Ovary (tissue), 9 donors: ENCODE measurements around the gene NPAS2. TPM values are rescaled to one million over a fixed set of nuclear protein-coding genes. Genes with fewer than 3 reads are reported as not detected.

ENCODE experiments used
- DNase-seq, 5 donors: peaks; one replicate each; pipeline ENCODE4 v3.0.0-alpha.2; 2019 to 2020
- H3K27ac ChIP-seq, 2 donors: fragments of 200-600 bp; one replicate each; pipeline versions ENCODE4 v1.5.1 to v1.8.0; 2019 to 2022
- H3K27me3 ChIP-seq: fragments of 200-600 bp; one replicate; pipeline ENCODE4 v1.8.0; 2022
- H3K36me3 ChIP-seq: fragments of 200-600 bp; sonication (generic); one replicate; pipeline ENCODE4 v1.5.1; 2019
- H3K4me1 ChIP-seq: one replicate; pipeline ENCODE4 v1.8.1; 2013; ENCODE audit warnings: mild to moderate bottlenecking, moderate library complexity; ENCODE audit not compliant: insufficient read depth
- H3K4me3 ChIP-seq: fragments of 200-600 bp; sonication (generic); one replicate; pipeline ENCODE4 v1.5.1; 2017
- H3K9me3 ChIP-seq, 2 donors: fragments of 200-600 bp in 1 of 2; sonication (generic) in 1 of 2; one replicate each; pipeline versions ENCODE4 v1.5.1 to v1.8.1; 2013 to 2019; ENCODE audit warnings: mild to moderate bottlenecking in 1 of 2, moderate library complexity in 1 of 2
- EP300 ChIP-seq: sonication (generic); formaldehyde crosslinking; IDR thresholded peaks from one replicate; pipeline ENCODE4 v1.6.1; 2017; ENCODE audit warnings: antibody characterized with exemption
- POLR2A ChIP-seq: fragments of 450-650 bp; IDR thresholded peaks from one replicate; pipeline ENCODE4 v1.6.1; 2017; ENCODE audit warnings: antibody characterized with exemption, mild to moderate bottlenecking, moderate library complexity
- WGBS, 3 donors: extraction: QIAGEN DNeasy Blood & Tissue Kit in 1 of 3; methylation state at CpG; one replicate each; pipeline versions ENCODE4 v1.1.5 to v1.1.7; 2013 to 2017; 5-methylcytosine and 5-hydroxymethylcytosine counted together
- intact Hi-C, 4 donors: fragments of 100-400 bp; cut with DNase I; formaldehyde crosslinking; loops; one replicate each; pipeline versions ENCODE4 v1.11.0 to v1.15.1; 2022 to 2023
- polyA plus RNA-seq, 2 donors: library from polyadenylated mRNA; stranded (reverse); fragments of 200-250 nt in 1 of 2; fragments of 350-450 nt in 1 of 2; fragmentation: Illumina TruSeq in 1 of 2; extraction: RNeasy Lipid Tissue Mini Kit (QIAGEN cat#74804) in 1 of 2; gene quantifications; one replicate each; pipeline ENCODE4 v1.2.3, GENCODE V29; 2013 to 2014
- total RNA-seq, 7 donors: library from RNA; depleted of rRNA in 2 of 7; stranded (reverse); fragments of >200 nt in 2 of 7; fragmentation: NEBNext Ultra II Directional in 3 of 7; extraction: Animal tissue kit (Norgen Biotek cat#: 25700) in 3 of 7; gene quantifications; one replicate each; pipeline versions ENCODE4 v1.1.0 to v1.2.4, GENCODE V29; 2016 to 2023
- TF ChIP-seq, protein P1 (sequence below), 3 donors: fragments of 450-650 bp in 2 of 3; fragments of 200-600 bp in 1 of 3; IDR thresholded peaks; one replicate each; pipeline versions ENCODE4 v1.5.1 to v1.8.0; 2016 to 2022; ENCODE audit warnings: antibody characterized with exemption in 3 of 3, mild to moderate bottlenecking in 1 of 3
- donor health status: DM: no; HTN: no; CAD: no; lungs with moderate emphysema.
- donor health status: DM: no; HTN: no; CAD: no.
- donor health status: Bipolar disorder and iron deficiency.
- donor health status: DM: yes; HTN: yes; CAD: no.
- donor health status: DM: no; HTN: no; CAD: no.
- donor health status: DM: yes; HTN: yes; CAD: no.

Gene NPAS2
- total and polyA plus RNA-seq, 9 donors = 1.6 to 20.6 (median 7.3) TPM

GRCh38 chr2:100840519-100840918 lies 20.6 kb downstream of the NPAS2 start:
- intact Hi-C loops = no loop called here
- WGBS, 3 donors = 72 to 84% (median 83%) methylated on average over 7 of the region's 7 CpGs

DNA sequence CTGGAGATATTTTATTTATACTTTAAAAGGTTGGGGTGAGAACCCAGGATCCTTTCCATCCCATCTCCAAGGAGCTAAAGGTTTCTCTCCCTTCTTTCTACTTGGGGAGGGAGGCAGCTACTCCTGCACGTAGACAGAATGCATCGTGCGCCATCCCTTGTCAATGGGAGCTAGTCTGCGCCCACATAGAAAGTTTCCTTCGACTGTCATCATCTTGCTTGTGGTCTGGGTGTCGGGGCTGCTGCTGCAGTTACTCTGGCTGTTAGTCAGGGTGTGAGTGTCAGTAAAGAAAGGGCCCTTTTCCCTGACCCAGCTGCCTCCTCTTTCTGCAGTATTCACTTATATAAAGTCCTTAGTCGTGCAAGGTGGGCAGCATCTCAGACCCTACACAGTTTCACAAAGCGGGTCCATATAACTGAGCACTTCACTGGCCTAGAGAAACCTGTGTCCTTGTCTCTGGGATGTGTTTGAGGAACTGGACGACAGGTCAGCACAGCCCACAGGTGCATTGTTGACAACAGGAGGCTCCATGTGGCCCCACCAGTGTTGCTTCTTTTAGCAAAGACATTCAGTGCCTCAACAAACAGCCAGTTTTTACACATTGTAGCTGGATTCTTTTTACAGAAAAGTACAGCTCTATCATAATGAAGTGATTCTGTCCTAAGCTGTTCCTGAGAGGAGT lies 22.4 kb downstream of the NPAS2 start:
- H3K27ac ChIP-seq = no peak overlapping the region
- no peak for TF ChIP-seq POLR2A
- TF ChIP-seq EP300 = no peak
- TF ChIP-seq, protein P1, sequence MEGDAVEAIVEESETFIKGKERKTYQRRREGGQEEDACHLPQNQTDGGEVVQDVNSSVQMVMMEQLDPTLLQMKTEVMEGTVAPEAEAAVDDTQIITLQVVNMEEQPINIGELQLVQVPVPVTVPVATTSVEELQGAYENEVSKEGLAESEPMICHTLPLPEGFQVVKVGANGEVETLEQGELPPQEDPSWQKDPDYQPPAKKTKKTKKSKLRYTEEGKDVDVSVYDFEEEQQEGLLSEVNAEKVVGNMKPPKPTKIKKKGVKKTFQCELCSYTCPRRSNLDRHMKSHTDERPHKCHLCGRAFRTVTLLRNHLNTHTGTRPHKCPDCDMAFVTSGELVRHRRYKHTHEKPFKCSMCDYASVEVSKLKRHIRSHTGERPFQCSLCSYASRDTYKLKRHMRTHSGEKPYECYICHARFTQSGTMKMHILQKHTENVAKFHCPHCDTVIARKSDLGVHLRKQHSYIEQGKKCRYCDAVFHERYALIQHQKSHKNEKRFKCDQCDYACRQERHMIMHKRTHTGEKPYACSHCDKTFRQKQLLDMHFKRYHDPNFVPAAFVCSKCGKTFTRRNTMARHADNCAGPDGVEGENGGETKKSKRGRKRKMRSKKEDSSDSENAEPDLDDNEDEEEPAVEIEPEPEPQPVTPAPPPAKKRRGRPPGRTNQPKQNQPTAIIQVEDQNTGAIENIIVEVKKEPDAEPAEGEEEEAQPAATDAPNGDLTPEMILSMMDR (IDR thresholded peaks at IDR 0.05) = no peak
- no peak overlapping the region for H3K4me3 ChIP-seq
- H3K4me1 ChIP-seq = no peaks in the 10 kb centered on the region
- 87 to 90% (median 89%) methylated on average over 9 of the region's 9 CpGs for WGBS, 3 donors
- no peaks in the 10 kb centered on the region for H3K36me3 ChIP-seq
- H3K27me3 ChIP-seq = no peaks in the 10 kb centered on the region
- H3K9me3 ChIP-seq = no peaks in the 10 kb centered on the region
- no peak for DNase-seq
- intact Hi-C loops = no loop called here

More at GRCh38 chr2:100840519-100840918, 20.6 kb downstream of the NPAS2 start:
- no peak for DNase-seq
- Histone ChIP-seq H3K4me1 (no peaks in the 10 kb centered on the region), H3K4me3 (no peak overlapping the region), H3K27ac (no peak overlapping the region), H3K36me3 (no peaks in the 10 kb centered on the region), H3K27me3 (no peaks in the 10 kb centered on the region), H3K9me3 (no peaks in the 10 kb centered on the region)
- no peak for TF ChIP-seq POLR2A

DNA sequence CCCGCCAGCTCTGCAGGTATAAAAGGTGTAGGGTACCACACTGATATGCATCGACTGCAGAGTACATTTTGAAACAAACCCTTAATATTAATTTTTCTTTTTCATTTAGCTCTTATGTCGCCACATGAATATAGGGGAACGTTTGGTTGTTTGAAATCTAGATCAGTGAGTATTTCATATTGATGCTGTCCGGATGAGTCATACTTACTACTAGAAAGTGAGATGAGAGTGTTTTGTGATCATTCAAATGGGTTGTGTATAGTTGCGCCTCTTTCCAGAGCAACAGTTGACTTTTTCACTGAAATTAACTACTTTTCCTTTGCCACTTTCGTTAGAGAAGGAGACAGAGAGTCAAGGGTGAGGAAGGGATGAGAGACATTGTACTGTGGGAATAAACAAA lies 24.6 kb downstream of the NPAS2 start:
- 75 to 82% (median 82%) methylated on average over 7 of the region's 7 CpGs for WGBS, 3 donors
- Histone ChIP-seq H3K9me3 (no peaks in the 10 kb centered on the region), H3K36me3 (no peaks in the 10 kb centered on the region), H3K4me1 (no peaks in the 10 kb centered on the region), H3K27me3 (no peaks in the 10 kb centered on the region), H3K4me3 (no peak overlapping the region), H3K27ac (no peak overlapping the region)
- intact Hi-C loops = no loop called here
- DNase-seq = no peak
- TF ChIP-seq, protein P1 (IDR thresholded peaks at IDR 0.05) = no peak
- no peak for TF ChIP-seq POLR2A
- no peak for TF ChIP-seq EP300

GRCh38 chr2:100845141-100845991 lies 25.4 kb downstream of the NPAS2 start:
- Histone ChIP-seq H3K4me3 (no peak overlapping the region), H3K27me3 (no peaks in the 10 kb centered on the region), H3K9me3 (no peaks in the 10 kb centered on the region), H3K36me3 (no peaks in the 10 kb centered on the region), H3K4me1 (no peaks in the 10 kb centered on the region), H3K27ac (no peak overlapping the region)
- 90 to 91% (median 91%) methylated on average over 5 of the region's 5 CpGs for WGBS, 3 donors
- no peak for DNase-seq
- intact Hi-C loops = no loop called here
- TF ChIP-seq EP300 = no peak
- TF ChIP-seq, protein P1 (IDR thresholded peaks at IDR 0.05) = no peak
- no peak for TF ChIP-seq POLR2A

DNA sequence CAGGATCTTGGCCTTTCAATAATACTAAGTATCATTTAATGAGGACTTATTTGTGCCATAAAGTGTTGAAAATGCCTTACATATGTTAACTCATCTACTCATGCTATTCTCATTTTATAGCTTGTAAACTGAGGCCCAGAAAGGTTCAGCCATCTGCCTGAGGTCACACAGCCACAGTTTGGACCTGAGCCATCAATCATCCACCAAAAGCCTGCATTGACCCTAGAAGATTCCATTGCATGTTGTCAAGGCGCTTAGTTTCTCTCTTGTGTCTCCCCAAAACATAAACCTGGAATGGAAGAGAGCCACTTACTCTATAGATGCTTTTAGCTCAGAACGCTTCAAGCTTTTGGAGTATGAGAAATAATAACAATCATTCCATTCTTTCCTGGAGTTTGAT lies 26.8 kb downstream of the NPAS2 start:
- 92 to 97% (median 95%) methylated on average over 2 of the region's 2 CpGs for WGBS, 3 donors
- Histone ChIP-seq H3K9me3 (no peaks in the 10 kb centered on the region), H3K27me3 (no peaks in the 10 kb centered on the region), H3K4me1 (no peaks in the 10 kb centered on the region), H3K36me3 (no peaks in the 10 kb centered on the region), H3K27ac (no peak overlapping the region), H3K4me3 (no peak overlapping the region)
- DNase-seq = no peak
- intact Hi-C loops = no loop called here
- TF ChIP-seq EP300 (no peak), POLR2A (no peak)
- TF ChIP-seq, protein P1 (IDR thresholded peaks at IDR 0.05) = no peak
